Effector memory CD8-positive, alpha-beta T cell (primary cell): ENCODE data around the gene FAM163B.

Experiments used
- ATAC-seq: fragments of 150-1000 bp; cut with Tn5 transposase; replicated peaks from 2 replicates; pipeline ENCODE4 v1.10.0; 2021; ENCODE audit warnings: mild to moderate bottlenecking, moderate library complexity
- DNase-seq, 3 experiments: peaks; one replicate each; pipeline ENCODE4 v3.0.0; 2021
- H3K27ac Mint-ChIP-seq, 2 donors: one replicate each; pipeline ENCODE4 v1.8.0; 2022; ENCODE audit warnings: mild to moderate bottlenecking in 2 of 2, mixed read lengths in 2 of 2, moderate library complexity in 2 of 2
- H3K27me3 Mint-ChIP-seq, 2 donors: one replicate each; pipeline ENCODE4 v1.8.0; 2022; ENCODE audit warnings: mixed read lengths in 2 of 2
- H3K36me3 Mint-ChIP-seq: one replicate; pipeline ENCODE4 v1.8.0; 2022; ENCODE audit warnings: mild to moderate bottlenecking, moderate library complexity, mixed read lengths; ENCODE audit not compliant: insufficient read depth
- H3K4me1 Mint-ChIP-seq, 2 donors: one replicate each; pipeline ENCODE4 v1.8.0; 2022; ENCODE audit warnings: low read depth in 2 of 2, mixed read lengths in 2 of 2
- H3K4me3 Mint-ChIP-seq, 2 donors: one replicate each; pipeline ENCODE4 v1.8.0; 2022; ENCODE audit warnings: mild to moderate bottlenecking in 2 of 2, mixed read lengths in 2 of 2, moderate library complexity in 2 of 2
- H3K9me3 Mint-ChIP-seq, 2 donors: one replicate each; pipeline ENCODE4 v1.8.0; 2022; ENCODE audit warnings: mixed read lengths in 2 of 2

The FAM163B gene

DNA sequence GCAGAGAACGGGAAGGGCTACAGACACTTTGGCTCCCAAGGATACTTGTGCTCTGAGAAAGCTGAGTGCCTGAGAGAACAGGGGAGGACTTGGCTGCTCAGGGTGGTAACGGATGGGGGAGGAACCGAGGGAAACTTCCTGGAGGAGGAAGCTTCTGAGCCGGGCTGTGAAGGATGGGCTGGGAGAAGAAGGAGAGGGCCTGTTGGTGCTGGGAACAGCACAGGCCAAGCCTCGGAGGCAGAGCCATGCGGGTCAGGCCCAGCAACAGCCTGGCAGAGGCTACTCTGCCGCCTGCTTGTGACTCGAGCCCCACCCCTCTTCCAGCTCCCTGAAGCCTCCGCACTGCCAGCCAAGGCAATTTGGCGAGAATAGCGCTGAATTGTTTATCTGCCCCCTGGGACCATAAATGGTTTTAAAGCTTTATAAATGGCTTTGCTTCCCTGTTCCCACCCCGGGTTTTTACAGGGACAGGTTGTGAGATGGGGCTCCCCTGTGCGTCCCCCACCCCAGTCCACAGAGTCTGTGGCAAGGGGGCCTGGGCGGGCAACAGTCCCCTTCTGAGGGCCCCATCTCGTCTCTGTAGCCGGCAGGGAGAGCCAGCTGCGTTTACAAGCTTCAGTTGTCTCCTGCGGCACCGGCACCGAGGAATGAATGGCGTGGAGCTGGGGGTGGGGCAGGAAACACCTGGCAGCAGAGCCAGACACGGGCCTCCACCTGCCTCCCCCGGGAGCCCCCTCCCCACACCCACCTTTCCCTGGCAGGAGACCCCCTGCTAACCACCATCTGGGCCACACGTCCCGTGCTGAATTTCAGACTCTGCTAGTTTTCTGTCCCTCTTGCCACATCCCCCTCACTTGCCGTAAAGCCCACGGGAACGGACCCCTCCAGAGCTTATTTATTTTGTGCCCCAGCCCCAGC lies 24.4 kb downstream of the FAM163B start:
- ATAC-seq (no peak), DNase-seq (no peak)
- Mint-ChIP-seq H3K27me3 (peaks cover 49 to 66% of the 10 kb centered on the region in 2 donors), H3K4me1 (peaks cover 0 to 7% of the 10 kb centered on the region in 2 donors), H3K36me3 (no peaks in the 10 kb centered on the region), H3K27ac (no peak overlapping the region), H3K4me3 (no peak overlapping the region), H3K9me3 (peaks cover 0 to 8% of the 10 kb centered on the region in 2 donors)

DNA sequence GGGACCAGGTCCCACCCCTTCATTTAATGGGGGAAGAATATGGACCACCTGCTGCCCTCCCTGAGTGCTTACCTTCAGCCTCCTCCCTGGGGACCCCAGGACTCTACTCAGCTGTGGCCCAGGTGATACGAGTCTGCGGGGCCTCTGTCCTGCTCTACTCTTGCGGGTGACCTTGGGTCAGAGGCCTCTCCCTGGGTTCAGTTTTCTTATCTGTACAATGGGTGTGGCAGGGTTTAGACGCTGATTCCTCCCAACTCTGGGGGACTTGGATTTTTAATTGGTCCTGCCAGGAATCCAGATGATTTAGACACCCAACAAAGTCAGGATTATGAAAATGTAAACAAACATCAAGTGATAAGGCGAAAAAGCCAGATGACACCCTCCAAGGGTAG lies 25.0 kb downstream of the FAM163B start:
- H3K4me3 Mint-ChIP-seq: no peak overlapping the region
- H3K9me3 Mint-ChIP-seq: peaks cover 0 to 8% of the 10 kb centered on the region in 2 donors
- H3K27me3 Mint-ChIP-seq: peaks cover 51 to 73% of the 10 kb centered on the region in 2 donors
- peaks cover 0 to 7% of the 10 kb centered on the region in 2 donors for H3K4me1 Mint-ChIP-seq
- no peak overlapping the region for H3K27ac Mint-ChIP-seq
- ATAC-seq (no peak), DNase-seq (no peak)
- no peaks in the 10 kb centered on the region for H3K36me3 Mint-ChIP-seq

DNA sequence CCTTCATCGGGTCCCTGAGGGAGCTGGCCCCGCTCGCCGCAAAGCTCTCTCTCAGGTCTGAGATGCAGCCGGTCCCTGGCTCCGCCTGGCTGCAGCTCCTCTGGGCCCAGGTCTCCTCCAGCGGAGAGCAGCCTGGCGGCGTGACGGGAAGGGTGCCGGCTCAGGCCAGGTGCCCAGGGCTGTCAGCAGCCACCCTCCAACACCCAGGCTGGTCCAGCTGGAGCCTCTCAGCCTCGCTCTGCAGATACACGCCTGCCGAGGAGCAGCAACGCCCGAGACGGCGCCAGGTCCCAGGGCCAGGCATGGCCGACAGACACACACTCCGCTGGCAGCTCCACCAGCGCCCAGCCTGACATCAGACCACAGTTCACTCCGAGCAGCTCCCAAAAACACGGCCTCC lies 25.6 kb downstream of the FAM163B start:
- Mint-ChIP-seq H3K4me1 (peaks cover 0 to 7% of the 10 kb centered on the region in 2 donors), H3K27me3 (peaks cover 51 to 78% of the 10 kb centered on the region in 2 donors), H3K27ac (no peak overlapping the region)

DNA sequence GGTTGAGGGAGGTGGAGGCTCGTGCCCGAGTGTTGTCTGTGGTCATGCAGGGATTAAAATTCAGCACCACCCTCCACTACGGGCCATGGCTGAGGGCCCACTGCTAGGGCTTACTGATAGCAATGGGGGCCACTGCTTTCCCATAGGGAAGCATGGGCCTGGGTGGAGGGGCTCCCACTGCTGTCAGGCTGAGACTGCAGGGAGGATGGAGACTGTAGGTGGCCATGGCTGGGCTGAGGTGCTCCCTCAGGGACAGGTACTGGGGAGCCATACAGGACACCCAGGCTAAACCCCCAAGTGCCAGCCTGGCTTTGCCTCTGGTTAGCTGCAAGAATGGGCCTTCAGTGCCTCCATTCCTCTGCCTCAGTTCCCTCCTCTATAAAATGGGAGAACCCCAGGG lies 26.1 kb downstream of the FAM163B start:
- ATAC-seq (no peak), DNase-seq (no peak)
- H3K9me3 Mint-ChIP-seq: peaks cover 0 to under 1% of the 10 kb centered on the region in 2 donors
- peaks cover 0 to 5% of the 10 kb centered on the region in 2 donors for H3K4me1 Mint-ChIP-seq
- H3K4me3 Mint-ChIP-seq: no peak overlapping the region
- no peak overlapping the region for H3K27ac Mint-ChIP-seq
- no peaks in the 10 kb centered on the region for H3K36me3 Mint-ChIP-seq
- peaks cover 55 to 83% of the 10 kb centered on the region in 2 donors for H3K27me3 Mint-ChIP-seq

More for the DNA sequence above, 25.6 kb downstream of the FAM163B start:
- ATAC-seq: no peak
- DNase-seq: no peak
- peaks cover 0 to 6% of the 10 kb centered on the region in 2 donors for H3K9me3 Mint-ChIP-seq
- no peak overlapping the region for H3K4me3 Mint-ChIP-seq
- H3K36me3 Mint-ChIP-seq: no peaks in the 10 kb centered on the region

DNA sequence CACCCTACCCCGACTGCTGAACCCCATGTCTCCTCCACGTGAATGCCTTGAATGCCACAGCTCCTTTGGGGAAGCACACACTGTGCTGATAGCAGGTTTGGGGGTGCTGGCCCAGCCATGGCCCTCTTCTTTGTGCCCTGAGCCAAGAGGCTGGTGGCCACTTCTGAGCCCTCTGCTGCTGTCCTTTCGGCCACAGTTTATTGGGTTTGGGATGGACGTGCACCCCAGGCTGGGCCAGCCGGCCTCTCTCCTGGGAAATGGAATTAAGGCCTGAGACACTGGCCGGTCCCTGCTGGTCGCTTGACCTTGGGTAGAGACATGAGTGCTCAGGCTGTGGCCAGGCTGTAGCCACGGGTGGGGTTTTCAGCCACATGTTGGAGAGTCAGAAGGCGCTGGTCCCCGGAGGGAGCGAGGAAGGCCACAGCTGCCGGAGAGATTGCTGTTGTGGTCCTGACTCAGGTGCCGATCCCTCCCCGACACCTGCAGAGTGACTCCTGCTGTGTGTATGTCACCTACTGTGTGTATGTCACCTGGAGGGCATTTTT lies 26.6 kb downstream of the FAM163B start:
- peaks cover 0 to 5% of the 10 kb centered on the region in 2 donors for H3K4me1 Mint-ChIP-seq
- no peak overlapping the region for H3K27ac Mint-ChIP-seq
- no peaks in the 10 kb centered on the region for H3K36me3 Mint-ChIP-seq
- H3K27me3 Mint-ChIP-seq: peaks cover 61 to 88% of the 10 kb centered on the region in 2 donors
- no peak for DNase-seq
- no peak for ATAC-seq
- no peak overlapping the region for H3K4me3 Mint-ChIP-seq
- no peaks in the 10 kb centered on the region for H3K9me3 Mint-ChIP-seq

GRCh38 chr9:133581513-133582343 lies 27.5 kb downstream of the FAM163B start:
- H3K4me1 Mint-ChIP-seq: peaks cover 3 to 8% of the 10 kb centered on the region in 2 donors
- no peak overlapping the region for H3K4me3 Mint-ChIP-seq
- DNase-seq (no peak), ATAC-seq (no peak)
- no peak overlapping the region for H3K27ac Mint-ChIP-seq
- H3K36me3 Mint-ChIP-seq: no peaks in the 10 kb centered on the region
- no peaks in the 10 kb centered on the region for H3K9me3 Mint-ChIP-seq
- H3K27me3 Mint-ChIP-seq: peaks cover 65 to 97% of the 10 kb centered on the region in 2 donors

- ATAC-seq (no peak), DNase-seq (no peak)
- H3K9me3 Mint-ChIP-seq: no peaks in the 10 kb centered on the region
- H3K27me3 Mint-ChIP-seq: peaks cover 71 to 100% of the 10 kb centered on the region in 2 donors
- no peaks in the 10 kb centered on the region for H3K36me3 Mint-ChIP-seq
- H3K27ac Mint-ChIP-seq: no peak overlapping the region
- H3K4me3 Mint-ChIP-seq: no peak overlapping the region
- H3K4me1 Mint-ChIP-seq: peaks cover 6 to 11% of the 10 kb centered on the region in 2 donors
These were observed 28.2 kb downstream of the FAM163B start for GRCh38 chr9:133581011-133581410.

- H3K36me3 Mint-ChIP-seq: no peaks in the 10 kb centered on the region
- no peaks in the 10 kb centered on the region for H3K9me3 Mint-ChIP-seq
- peaks cover 74 to 100% of the 10 kb centered on the region in 2 donors for H3K27me3 Mint-ChIP-seq
- no peak overlapping the region for H3K27ac Mint-ChIP-seq
- DNase-seq: no peak
- peaks cover 6 to 10% of the 10 kb centered on the region in 2 donors for H3K4me1 Mint-ChIP-seq
- no peak for ATAC-seq
- no peak overlapping the region for H3K4me3 Mint-ChIP-seq
These were observed 28.8 kb downstream of the FAM163B start for GRCh38 chr9:133580419-133580738.

DNA sequence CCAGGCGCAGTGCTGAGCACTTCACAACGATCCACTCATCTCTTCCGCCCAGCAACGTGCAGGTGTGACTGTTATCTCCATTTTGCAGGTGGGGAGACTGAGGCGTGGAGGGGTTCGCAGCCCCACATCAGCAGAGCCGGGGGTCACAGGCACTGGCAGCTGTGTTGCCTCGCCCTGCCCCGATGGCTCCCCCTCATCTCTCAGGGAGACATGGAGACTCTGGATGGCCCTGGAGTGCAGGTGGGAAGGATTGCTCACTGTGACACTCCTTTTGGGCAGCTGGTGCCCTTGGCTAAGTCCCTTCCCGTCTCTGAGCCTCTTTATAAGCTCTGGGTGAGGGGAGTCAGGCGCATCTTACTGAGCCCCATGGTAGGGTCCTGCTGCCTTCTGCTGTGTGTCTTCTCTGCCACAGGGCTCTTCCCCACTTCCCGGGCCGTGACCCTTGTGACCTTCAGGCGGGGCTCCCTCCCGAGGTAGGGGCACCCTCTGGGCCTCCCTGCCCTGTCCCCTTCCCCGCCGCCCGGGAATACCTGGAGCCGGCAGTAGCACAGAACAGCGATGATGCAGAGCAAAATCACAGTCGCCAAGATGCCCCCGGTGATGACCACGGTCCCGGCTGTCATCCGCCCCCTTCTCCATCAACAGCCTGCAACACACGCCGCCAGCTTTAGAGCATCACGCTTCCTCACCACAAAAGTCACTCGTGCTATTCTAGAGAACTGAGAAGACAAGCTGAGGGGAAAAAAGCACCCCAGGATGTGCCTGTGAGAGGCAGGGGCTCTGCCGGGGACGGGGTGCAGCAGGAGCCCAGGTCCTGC lies 29.4 kb downstream of the FAM163B start:
- no peak overlapping the region for H3K27ac Mint-ChIP-seq
- ATAC-seq: no peak
- H3K9me3 Mint-ChIP-seq: no peaks in the 10 kb centered on the region
- no peaks in the 10 kb centered on the region for H3K36me3 Mint-ChIP-seq
- no peak for DNase-seq
- H3K27me3 Mint-ChIP-seq: peaks cover 71 to 99% of the 10 kb centered on the region in 2 donors
- peaks cover 6 to 8% of the 10 kb centered on the region in 2 donors for H3K4me1 Mint-ChIP-seq
- H3K4me3 Mint-ChIP-seq: no peak overlapping the region

GRCh38 chr9:133578524-133579441 lies 30.4 kb downstream of the FAM163B start:
- Mint-ChIP-seq H3K4me1 (peaks cover 6% of the 10 kb centered on the region in 2 donors), H3K4me3 (no peak overlapping the region), H3K36me3 (no peaks in the 10 kb centered on the region), H3K27me3 (peaks cover 61 to 99% of the 10 kb centered on the region in 2 donors), H3K9me3 (no peaks in the 10 kb centered on the region), H3K27ac (no peak overlapping the region)
- DNase-seq (no peak), ATAC-seq (no peak)

GRCh38 chr9:133577737-133578112 lies 31.5 kb downstream of the FAM163B start:
- ATAC-seq: no peak
- H3K27ac Mint-ChIP-seq: no peak overlapping the region
- no peaks in the 10 kb centered on the region for H3K36me3 Mint-ChIP-seq
- no peak for DNase-seq
- H3K9me3 Mint-ChIP-seq: no peaks in the 10 kb centered on the region
- peaks cover 6% of the 10 kb centered on the region in 2 donors for H3K4me1 Mint-ChIP-seq
- H3K4me3 Mint-ChIP-seq: no peak overlapping the region
- peaks cover 56 to 99% of the 10 kb centered on the region in 2 donors for H3K27me3 Mint-ChIP-seq
